Left kidney (tissue), 2 donors: ENCODE measurements around the gene IFFO2. TPM values are rescaled to one million over a fixed set of nuclear protein-coding genes. Genes with fewer than 3 reads are reported as not detected.
"Not testable (repeated sequence)": the region's sequence is repeated elsewhere in the genome, so short reads cannot be mapped to it uniquely, and the experiment has no call there.

Experiments
- DNase-seq: peaks from one replicate; pipeline ENCODE4 v3.0.0-alpha.2; 2013
- polyA plus RNA-seq: library from polyadenylated mRNA; unstranded; fragments of 120-200 nt; gene quantifications from one replicate; pipeline ENCODE4 v1.2.1, GENCODE V29; 2013; ENCODE audit not compliant: insufficient read length

The IFFO2 gene
- polyA plus RNA-seq, 1 donor, result 26.6 TPM

GRCh38 chr1:18900303-18900841 lies 56.1 kb downstream of the IFFO2 start:
- no peak for DNase-seq

GRCh38 chr1:18899363-18900049 lies 57.0 kb downstream of the IFFO2 start:
- no peak for DNase-seq

- no peak for DNase-seq
These were observed 57.9 kb downstream of the IFFO2 start for GRCh38 chr1:18898567-18898966.

- DNase-seq, result no peak
These were observed 61.2 kb downstream of the IFFO2 start for GRCh38 chr1:18895317-18895716.

- no peak for DNase-seq
These were observed 63.4 kb downstream of the IFFO2 start for GRCh38 chr1:18893120-18893519.

GRCh38 chr1:18891858-18892257 lies 64.6 kb downstream of the IFFO2 start:
- not testable (repeated sequence) for DNase-seq

- DNase-seq, result no peak
These were observed 65.1 kb downstream of the IFFO2 start for GRCh38 chr1:18891426-18891780.

GRCh38 chr1:18890706-18891425 lies 65.6 kb downstream of the IFFO2 start:
- DNase-seq, result no peak

- no peak for DNase-seq
These were observed 70.5 kb downstream of the IFFO2 start for GRCh38 chr1:18886003-18886335.

- no peak for DNase-seq
These were observed 71.0 kb downstream of the IFFO2 start for GRCh38 chr1:18885311-18886002.

GRCh38 chr1:18884727-18885126 lies 71.7 kb downstream of the IFFO2 start:
- DNase-seq, result no peak

GRCh38 chr1:18884419-18884717 lies 72.1 kb downstream of the IFFO2 start:
- no peak for DNase-seq

- DNase-seq, result peak; percentile 47
These were observed 72.6 kb downstream of the IFFO2 start for GRCh38 chr1:18883636-18884418.

GRCh38 chr1:18883079-18883478 lies 73.4 kb downstream of the IFFO2 start:
- no peak for DNase-seq

- DNase-seq, result no peak
These were observed 74.0 kb downstream of the IFFO2 start for GRCh38 chr1:18882486-18882885.

GRCh38 chr1:18881642-18882431 lies 74.6 kb downstream of the IFFO2 start:
- no peak for DNase-seq

GRCh38 chr1:18881164-18881563 lies 75.3 kb downstream of the IFFO2 start:
- DNase-seq, result no peak

GRCh38 chr1:18880585-18880984 lies 75.9 kb downstream of the IFFO2 start:
- DNase-seq, result no peak

- DNase-seq, result peak; percentile 64
These were observed 76.6 kb downstream of the IFFO2 start for GRCh38 chr1:18879791-18880309.

GRCh38 chr1:18879215-18879790 lies 77.2 kb downstream of the IFFO2 start:
- DNase-seq, result no peak
